Left lung (tissue), 10 donors: ENCODE results near the gene TPK1. TPM values are rescaled to one million over a fixed set of nuclear protein-coding genes. Genes with fewer than 3 reads are reported as not detected.

Experiments
- ATAC-seq: fragments of 200-7000 bp; cut with Tn5 transposase; one replicate; pipeline ENCODE4 v1.9.1; 2020; ENCODE audit warnings: moderate library complexity
- DNase-seq, 4 donors: peaks; one replicate each; pipeline ENCODE4 v3.0.0-alpha.2; 2013 to 2020
- H3K27ac ChIP-seq, 2 donors: fragments of 200-600 bp; sonication (generic) in 1 of 2; one replicate each; pipeline versions ENCODE4 v1.5.0 to v1.8.0; 2020 to 2021
- H3K27me3 ChIP-seq, 2 donors: fragments of 200-600 bp; sonication (generic) in 1 of 2; one replicate each; pipeline versions ENCODE4 v1.5.0 to v1.8.0; 2020 to 2021
- H3K36me3 ChIP-seq, 2 donors: fragments of 200-600 bp; sonication (generic) in 1 of 2; one replicate each; pipeline versions ENCODE4 v1.5.0 to v1.8.0; 2020 to 2021
- H3K4me1 ChIP-seq, 2 donors: fragments of 200-600 bp; one replicate each; pipeline ENCODE4 v1.8.0; 2021
- H3K4me3 ChIP-seq, 2 donors: fragments of 200-600 bp; sonication (generic) in 1 of 2; one replicate each; pipeline versions ENCODE4 v1.5.0 to v1.8.0; 2020 to 2021; ENCODE audit warnings: mild to moderate bottlenecking in 1 of 2
- H3K9me3 ChIP-seq, 2 donors: fragments of 200-600 bp; sonication (generic) in 1 of 2; one replicate each; pipeline versions ENCODE4 v1.5.0 to v1.8.0; 2020 to 2021
- intact Hi-C, 2 donors: fragments of 100-400 bp; cut with DNase I; formaldehyde crosslinking; loops; one replicate each; pipeline versions ENCODE4 v1.11.2 to v1.14.2; 2022
- polyA plus RNA-seq, 6 donors: library from polyadenylated mRNA; unstranded; fragments of 120-200 nt; gene quantifications; one replicate each; pipeline ENCODE4 v1.2.1, GENCODE V29; 2013; ENCODE audit not compliant: insufficient read length in 6 of 6
- total RNA-seq, 2 donors: library from RNA; stranded (reverse); fragmentation: NEBNext Ultra II Directional; extraction: Animal tissue kit (Norgen Biotek cat#: 25700); gene quantifications; one replicate each; pipeline ENCODE4 v1.2.1, GENCODE V29; 2021
- TF ChIP-seq, protein P1 (sequence below), 2 donors: fragments of 200-600 bp; sonication (generic) in 1 of 2; IDR thresholded peaks; one replicate each; pipeline versions ENCODE4 v1.5.0 to v1.8.0; 2021; ENCODE audit warnings: antibody characterized with exemption in 2 of 2
- donor health status: DM: no; HTN: yes; CAD: no.
- donor health status: DM: no; HTN: no; CAD: no.

The TPK1 gene
- total and polyA plus RNA-seq, 8 donors: 4.1 to 15.5 (median 4.8) TPM

DNA sequence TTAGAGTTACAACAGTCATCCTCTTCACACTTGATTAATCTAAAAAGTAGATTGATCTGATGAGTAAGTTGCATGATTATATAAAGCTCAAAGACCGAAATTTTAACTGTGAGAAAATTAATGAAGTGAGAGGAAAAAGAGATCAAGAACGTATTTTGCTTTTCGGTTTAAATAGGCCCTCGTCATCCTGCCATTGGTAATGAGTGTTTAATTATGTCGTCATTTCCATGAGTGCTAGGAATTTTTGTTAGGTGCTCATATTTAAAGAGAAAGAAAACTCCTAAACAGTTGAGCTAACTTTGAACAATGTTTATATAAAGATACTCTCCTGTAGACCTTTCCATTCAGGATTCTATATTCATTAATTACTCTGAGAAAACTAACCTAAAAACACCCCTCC, 159.4 kb downstream of the TPK1 start:
- H3K27me3 ChIP-seq: no peaks in the 10 kb centered on the region
- TF ChIP-seq, protein P1, sequence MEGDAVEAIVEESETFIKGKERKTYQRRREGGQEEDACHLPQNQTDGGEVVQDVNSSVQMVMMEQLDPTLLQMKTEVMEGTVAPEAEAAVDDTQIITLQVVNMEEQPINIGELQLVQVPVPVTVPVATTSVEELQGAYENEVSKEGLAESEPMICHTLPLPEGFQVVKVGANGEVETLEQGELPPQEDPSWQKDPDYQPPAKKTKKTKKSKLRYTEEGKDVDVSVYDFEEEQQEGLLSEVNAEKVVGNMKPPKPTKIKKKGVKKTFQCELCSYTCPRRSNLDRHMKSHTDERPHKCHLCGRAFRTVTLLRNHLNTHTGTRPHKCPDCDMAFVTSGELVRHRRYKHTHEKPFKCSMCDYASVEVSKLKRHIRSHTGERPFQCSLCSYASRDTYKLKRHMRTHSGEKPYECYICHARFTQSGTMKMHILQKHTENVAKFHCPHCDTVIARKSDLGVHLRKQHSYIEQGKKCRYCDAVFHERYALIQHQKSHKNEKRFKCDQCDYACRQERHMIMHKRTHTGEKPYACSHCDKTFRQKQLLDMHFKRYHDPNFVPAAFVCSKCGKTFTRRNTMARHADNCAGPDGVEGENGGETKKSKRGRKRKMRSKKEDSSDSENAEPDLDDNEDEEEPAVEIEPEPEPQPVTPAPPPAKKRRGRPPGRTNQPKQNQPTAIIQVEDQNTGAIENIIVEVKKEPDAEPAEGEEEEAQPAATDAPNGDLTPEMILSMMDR (IDR thresholded peaks at IDR 0.05): no peak
- no peaks in the 10 kb centered on the region for H3K36me3 ChIP-seq
- intact Hi-C loops: no loop called here
- H3K4me1 ChIP-seq: no peaks in the 10 kb centered on the region
- H3K9me3 ChIP-seq: no peaks in the 10 kb centered on the region
- DNase-seq (peak in 1 of 4 donors; percentile 8), ATAC-seq (no peak)
- no peak overlapping the region for H3K4me3 ChIP-seq
- H3K27ac ChIP-seq: no peak overlapping the region

DNA sequence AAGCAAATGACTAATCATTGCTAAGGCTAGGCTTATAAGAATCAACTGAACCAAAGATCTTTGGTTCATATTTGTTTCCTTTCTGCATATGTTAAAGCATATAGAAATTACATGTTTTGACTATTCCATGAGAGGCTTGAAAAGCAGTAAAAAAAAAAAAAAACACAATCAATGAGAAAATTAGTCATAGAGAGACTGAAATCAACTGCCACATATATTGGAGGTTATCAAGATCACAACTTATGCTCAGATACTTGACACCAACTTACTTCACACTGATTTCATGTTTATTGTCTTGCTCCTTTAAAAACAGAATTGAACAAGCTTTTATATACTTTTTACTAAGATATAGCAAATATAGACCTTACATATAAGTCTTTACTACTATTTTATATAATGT, 161.3 kb downstream of the TPK1 start:
- no peaks in the 10 kb centered on the region for H3K36me3 ChIP-seq
- intact Hi-C loops: no loop called here
- no peak overlapping the region for H3K27ac ChIP-seq
- no peak for DNase-seq
- H3K4me3 ChIP-seq: no peak overlapping the region
- no peaks in the 10 kb centered on the region for H3K9me3 ChIP-seq
- H3K27me3 ChIP-seq: no peaks in the 10 kb centered on the region
- no peaks in the 10 kb centered on the region for H3K4me1 ChIP-seq
- no peak for ATAC-seq
- TF ChIP-seq, protein P1 (IDR thresholded peaks at IDR 0.05): no peak

DNA sequence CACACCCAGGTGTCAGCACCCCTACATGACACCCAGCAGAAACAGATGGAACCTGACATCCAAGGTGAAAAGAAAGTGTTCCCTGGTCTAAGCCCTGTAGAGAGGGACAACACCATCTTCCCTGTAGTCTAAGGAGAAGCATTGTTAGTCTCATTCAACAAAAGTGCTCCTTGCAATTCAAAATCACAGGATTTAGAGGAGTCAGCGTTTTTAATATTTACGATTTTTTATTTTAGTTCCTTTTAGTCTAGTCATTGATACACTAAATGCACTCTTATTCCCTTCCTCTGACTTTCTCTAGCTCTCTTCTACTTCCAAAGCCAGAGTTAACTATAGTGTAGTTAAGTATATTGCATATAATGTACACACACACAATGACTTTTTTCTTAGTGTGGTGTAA, 163.0 kb downstream of the TPK1 start:
- intact Hi-C loops: no loop called here
- Histone ChIP-seq H3K4me1 (no peaks in the 10 kb centered on the region), H3K9me3 (no peaks in the 10 kb centered on the region), H3K27ac (no peak overlapping the region), H3K36me3 (no peaks in the 10 kb centered on the region), H3K4me3 (no peak overlapping the region), H3K27me3 (no peaks in the 10 kb centered on the region)
- DNase-seq (no peak), ATAC-seq (no peak)
- TF ChIP-seq, protein P1 (IDR thresholded peaks at IDR 0.05): no peak

DNA sequence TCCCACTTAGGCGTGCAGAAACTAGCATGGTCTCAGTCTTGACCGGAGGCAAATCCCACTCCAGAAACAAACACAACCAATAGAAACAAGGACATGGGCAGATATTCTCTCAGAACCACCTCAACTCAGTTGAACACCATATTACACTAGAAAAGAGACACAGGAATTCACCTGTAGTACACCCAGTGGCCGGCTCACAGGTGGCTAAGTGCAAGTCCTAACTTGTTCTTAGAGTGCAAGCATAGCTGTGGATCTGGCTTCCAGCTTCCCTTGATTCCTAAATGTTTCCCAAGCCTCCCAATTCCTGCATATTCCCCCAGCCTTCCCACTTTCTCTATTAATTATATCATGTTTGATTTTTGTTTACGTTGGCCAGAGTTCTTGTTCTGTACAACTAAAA, 164.4 kb downstream of the TPK1 start:
- H3K36me3 ChIP-seq: no peaks in the 10 kb centered on the region
- H3K27ac ChIP-seq: no peak overlapping the region
- ATAC-seq: no peak
- no peaks in the 10 kb centered on the region for H3K27me3 ChIP-seq
- no peaks in the 10 kb centered on the region for H3K4me1 ChIP-seq
- TF ChIP-seq, protein P1 (IDR thresholded peaks at IDR 0.05): no peak
- DNase-seq: no peak
- intact Hi-C loops: no loop called here
- H3K4me3 ChIP-seq: no peak overlapping the region
- no peaks in the 10 kb centered on the region for H3K9me3 ChIP-seq

DNA sequence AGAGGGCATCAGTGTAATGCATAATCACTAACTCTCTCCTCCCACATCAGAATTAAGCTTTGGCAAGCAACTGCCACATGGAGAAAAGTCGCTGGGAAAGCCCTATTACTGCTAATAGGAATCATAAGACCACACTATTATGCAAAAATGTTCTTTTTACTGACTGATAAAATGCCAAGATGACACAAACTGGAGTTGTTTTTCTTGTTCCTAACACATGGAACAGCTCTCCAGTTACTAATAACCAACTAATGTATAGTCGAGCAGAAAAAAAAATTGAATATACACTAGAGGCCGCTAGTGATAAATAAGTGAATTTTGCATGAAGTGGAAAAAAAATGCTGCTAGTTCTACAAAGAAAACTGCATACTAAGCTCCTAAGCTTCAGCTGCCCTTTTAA, 165.6 kb downstream of the TPK1 start:
- no peak overlapping the region for H3K4me3 ChIP-seq
- intact Hi-C loops: no loop called here
- no peaks in the 10 kb centered on the region for H3K36me3 ChIP-seq
- H3K27me3 ChIP-seq: no peaks in the 10 kb centered on the region
- H3K27ac ChIP-seq: no peak overlapping the region
- no peaks in the 10 kb centered on the region for H3K9me3 ChIP-seq
- no peak for ATAC-seq
- peak in 2 of 4 donors; percentile 48 to 52 for DNase-seq
- H3K4me1 ChIP-seq: no peaks in the 10 kb centered on the region
- TF ChIP-seq, protein P1 (IDR thresholded peaks at IDR 0.05): no peak
